Measurements from ENCODE around the gene KIT. TPM values are rescaled to one million over a fixed set of nuclear protein-coding genes. Genes with fewer than 3 reads are reported as not detected.

Gene KIT
- polyA plus RNA-seq, 1 donor (not counting 4 experiments of a cell fraction or from before 2014, with no cell fraction given): 0.01 TPM

DNA sequence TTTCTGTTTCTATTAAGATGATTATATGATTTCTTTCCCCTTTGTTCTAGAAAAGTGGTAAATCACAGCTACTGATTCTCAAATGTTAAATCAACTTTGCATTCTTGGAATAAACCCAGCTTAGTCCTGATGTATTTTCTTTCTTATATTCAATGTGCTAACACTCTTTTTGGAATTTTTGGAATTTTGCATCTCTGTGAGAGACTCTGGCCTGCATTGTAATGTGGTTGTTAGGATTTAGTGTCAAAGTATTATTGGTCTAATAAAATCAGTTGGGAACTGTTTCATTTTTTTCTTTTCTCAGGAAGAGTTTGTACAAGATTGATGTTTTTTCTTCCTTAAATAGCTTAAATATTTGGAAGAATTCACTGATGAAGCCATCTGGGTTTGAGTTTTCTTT, 109.6 kb downstream of the KIT start:
- FAIRE-seq (no peak), DNase-seq (ENCODE audit: low read depth, low spot score) (no peak)
- Histone ChIP-seq H3K36me3 (ENCODE audit: control insufficient read depth in 2 of 2, extremely low read depth in 1 of 2, insufficient read depth in 2 of 2, low read length in 2 of 2) (no peaks in the 10 kb centered on the region), H3K4me3 (ENCODE audit: control insufficient read depth in 2 of 3, extremely low read depth in 1 of 3, insufficient read depth in 2 of 3, low read depth in 1 of 3, low read length in 3 of 3) (no peak overlapping the region), H3K9ac (ENCODE audit: control insufficient read depth, extremely low read depth, insufficient read depth, low read length) (no peak overlapping the region), H3K27me3 (ENCODE audit: control insufficient read depth, extremely low read depth, insufficient read depth, low read length) (no peaks in the 10 kb centered on the region), H3K4me1 (ENCODE audit: control insufficient read depth, extremely low read depth, insufficient read depth, low read length) (no peaks in the 10 kb centered on the region), H2AFZ (ENCODE audit: control insufficient read depth, low read length) (no peak overlapping the region), H3K9me3 (ENCODE audit: control insufficient read depth, low read depth, low read length) (no peaks in the 10 kb centered on the region), H3K27ac (ENCODE audit: control insufficient read depth, insufficient read depth, low read length) (no peak overlapping the region), H3K79me2 (ENCODE audit: control insufficient read depth, insufficient read depth, low read length) (no peaks in the 10 kb centered on the region), H3K4me2 (ENCODE audit: control insufficient read depth, extremely low read depth, insufficient read depth, low read depth, low read length) (no peak overlapping the region), H3K9me1 (ENCODE audit: control insufficient read depth, extremely low read depth, insufficient read depth, low read length) (no peaks in the 10 kb centered on the region), H4K20me1 (ENCODE audit: control insufficient read depth, extremely low read depth, insufficient read depth, low read length) (no peaks in the 10 kb centered on the region)
- dilution Hi-C loops (cut with MboI; ENCODE audit: extremely low pct_ligation_motif_present, low sequenced_read_pairs): no loop called here
- TF ChIP-seq EZH2 (IDR thresholded peaks at IDR 0.05; ENCODE audit: low read length): no peak
- TF ChIP-seq, protein P1, sequence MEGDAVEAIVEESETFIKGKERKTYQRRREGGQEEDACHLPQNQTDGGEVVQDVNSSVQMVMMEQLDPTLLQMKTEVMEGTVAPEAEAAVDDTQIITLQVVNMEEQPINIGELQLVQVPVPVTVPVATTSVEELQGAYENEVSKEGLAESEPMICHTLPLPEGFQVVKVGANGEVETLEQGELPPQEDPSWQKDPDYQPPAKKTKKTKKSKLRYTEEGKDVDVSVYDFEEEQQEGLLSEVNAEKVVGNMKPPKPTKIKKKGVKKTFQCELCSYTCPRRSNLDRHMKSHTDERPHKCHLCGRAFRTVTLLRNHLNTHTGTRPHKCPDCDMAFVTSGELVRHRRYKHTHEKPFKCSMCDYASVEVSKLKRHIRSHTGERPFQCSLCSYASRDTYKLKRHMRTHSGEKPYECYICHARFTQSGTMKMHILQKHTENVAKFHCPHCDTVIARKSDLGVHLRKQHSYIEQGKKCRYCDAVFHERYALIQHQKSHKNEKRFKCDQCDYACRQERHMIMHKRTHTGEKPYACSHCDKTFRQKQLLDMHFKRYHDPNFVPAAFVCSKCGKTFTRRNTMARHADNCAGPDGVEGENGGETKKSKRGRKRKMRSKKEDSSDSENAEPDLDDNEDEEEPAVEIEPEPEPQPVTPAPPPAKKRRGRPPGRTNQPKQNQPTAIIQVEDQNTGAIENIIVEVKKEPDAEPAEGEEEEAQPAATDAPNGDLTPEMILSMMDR (optimal IDR thresholded peaks at IDR 0.05 in 1 of 3, IDR thresholded peaks at IDR 0.05 in 1 of 3, conservative IDR thresholded peaks at IDR 0.05 in 1 of 3; ENCODE audit: extremely low read depth in 1 of 3, insufficient read depth in 2 of 3, low read length in 3 of 3): no peak

DNA sequence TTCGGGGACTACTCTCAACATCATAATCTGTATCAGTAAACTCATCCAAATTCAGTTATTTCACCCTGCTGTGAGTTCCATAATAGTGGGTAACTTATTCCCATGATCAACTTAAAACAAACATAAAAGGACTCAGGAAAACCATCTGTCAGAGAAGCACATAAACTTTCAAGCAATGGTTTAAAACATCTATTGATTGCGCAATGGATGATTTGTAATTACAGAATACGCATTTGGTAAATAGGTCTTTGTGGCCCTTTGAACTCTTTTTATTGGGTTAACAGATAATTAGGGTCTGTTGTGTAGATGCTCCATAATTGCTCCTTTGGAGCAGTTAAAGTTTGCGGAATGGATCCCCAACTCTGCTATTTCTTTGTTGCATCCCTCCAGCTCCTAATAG, 115.3 kb downstream of the KIT start:
- Histone ChIP-seq H3K4me2 (ENCODE audit: control insufficient read depth, extremely low read depth, insufficient read depth, low read depth, low read length) (no peak overlapping the region), H2AFZ (ENCODE audit: control insufficient read depth, low read length) (no peak overlapping the region), H4K20me1 (ENCODE audit: control insufficient read depth, extremely low read depth, insufficient read depth, low read length) (no peaks in the 10 kb centered on the region), H3K9ac (ENCODE audit: control insufficient read depth, extremely low read depth, insufficient read depth, low read length) (no peak overlapping the region), H3K4me1 (ENCODE audit: control insufficient read depth, extremely low read depth, insufficient read depth, low read length) (no peaks in the 10 kb centered on the region), H3K4me3 (ENCODE audit: control insufficient read depth in 2 of 3, extremely low read depth in 1 of 3, insufficient read depth in 2 of 3, low read depth in 1 of 3, low read length in 3 of 3) (no peak overlapping the region), H3K79me2 (ENCODE audit: control insufficient read depth, insufficient read depth, low read length) (no peaks in the 10 kb centered on the region), H3K27ac (ENCODE audit: control insufficient read depth, insufficient read depth, low read length) (no peak overlapping the region), H3K9me1 (ENCODE audit: control insufficient read depth, extremely low read depth, insufficient read depth, low read length) (no peaks in the 10 kb centered on the region), H3K36me3 (ENCODE audit: control insufficient read depth in 2 of 2, extremely low read depth in 1 of 2, insufficient read depth in 2 of 2, low read length in 2 of 2) (no peaks in the 10 kb centered on the region), H3K27me3 (ENCODE audit: control insufficient read depth, extremely low read depth, insufficient read depth, low read length) (no peaks in the 10 kb centered on the region), H3K9me3 (ENCODE audit: control insufficient read depth, low read depth, low read length) (no peaks in the 10 kb centered on the region)
- DNase-seq (ENCODE audit: low read depth, low spot score) (no peak), FAIRE-seq (no peak)
- dilution Hi-C loops (cut with MboI; ENCODE audit: extremely low pct_ligation_motif_present, low sequenced_read_pairs): no loop called here
- TF ChIP-seq, protein P1 (optimal IDR thresholded peaks at IDR 0.05 in 1 of 3, IDR thresholded peaks at IDR 0.05 in 1 of 3, conservative IDR thresholded peaks at IDR 0.05 in 1 of 3; ENCODE audit: extremely low read depth in 1 of 3, insufficient read depth in 2 of 3, low read length in 3 of 3): no peak
- TF ChIP-seq EZH2 (IDR thresholded peaks at IDR 0.05; ENCODE audit: low read length): no peak

All from keratinocyte (primary cell).